CD4-positive, CD25-positive, alpha-beta regulatory T cell (primary cell): ENCODE data around the gene AKT1. TPM values are rescaled to one million over a fixed set of nuclear protein-coding genes. Genes with fewer than 3 reads are reported as not detected.

ENCODE experiments used
- ATAC-seq, 2 donors: fragments of 150-1000 bp; cut with Tn5 transposase; one replicate each; pipeline ENCODE4 v1.10.0; 2021; ENCODE audit warnings: low read depth in 2 of 2, moderate number of reproducible peaks in 2 of 2, moderate library complexity in 1 of 2
- DNase-seq, 3 donors: peaks; one replicate each; pipeline versions ENCODE4 v3.0.0 to v3.0.0-alpha.2; 2012 to 2022; ENCODE audit warnings: mixed read lengths in 1 of 3
- H3K27ac ChIP-seq: one replicate; pipeline ENCODE4 v1.7.0; 2013; ENCODE audit warnings: mild to moderate bottlenecking, low read length; ENCODE audit not compliant: insufficient read depth, poor library complexity, severe bottlenecking
- H3K27me3 ChIP-seq: one replicate; pipeline ENCODE4 v1.7.0; 2013; ENCODE audit warnings: low read length; ENCODE audit not compliant: control insufficient read depth, insufficient read depth
- H3K36me3 ChIP-seq: one replicate; pipeline ENCODE4 v1.7.0; 2013; ENCODE audit warnings: mild to moderate bottlenecking, low read length, moderate library complexity; ENCODE audit not compliant: control insufficient read depth, insufficient read depth
- H3K4me1 ChIP-seq: 2 replicates; pipeline ENCODE4 v1.7.0; 2013; ENCODE audit warnings: mild to moderate bottlenecking, low read length; ENCODE audit not compliant: insufficient read depth, control insufficient read depth, poor library complexity, severe bottlenecking
- H3K4me3 ChIP-seq: one replicate; pipeline ENCODE4 v1.7.0; 2013; ENCODE audit warnings: low read depth, mild to moderate bottlenecking, low read length, moderate library complexity
- H3K9me3 ChIP-seq, 2 experiments: 1 replicate in 1 of 2; 2 replicates in 1 of 2; pipeline ENCODE4 v1.7.0; 2013; ENCODE audit warnings: low read length in 2 of 2, mild to moderate bottlenecking in 1 of 2, moderate library complexity in 1 of 2; ENCODE audit not compliant: control insufficient read depth in 2 of 2
- H3K27ac Mint-ChIP-seq, 3 donors: one replicate each; pipeline ENCODE4 v1.8.0; 2020 to 2022; ENCODE audit warnings: mild to moderate bottlenecking in 3 of 3, mixed read lengths in 3 of 3, moderate library complexity in 2 of 3
- H3K27me3 Mint-ChIP-seq: one replicate; pipeline ENCODE4 v1.8.0; 2022; ENCODE audit warnings: mild to moderate bottlenecking, mixed read lengths
- H3K36me3 Mint-ChIP-seq: one replicate; pipeline ENCODE4 v1.8.0; 2020; ENCODE audit warnings: mixed read lengths
- H3K4me1 Mint-ChIP-seq, 4 donors: one replicate each; pipeline ENCODE4 v1.8.0; 2020 to 2022; ENCODE audit warnings: mixed read lengths in 4 of 4, mild to moderate bottlenecking in 1 of 4
- H3K4me3 Mint-ChIP-seq, 4 donors: one replicate each; pipeline ENCODE4 v1.8.0; 2020 to 2022; ENCODE audit warnings: mild to moderate bottlenecking in 4 of 4, mixed read lengths in 4 of 4, moderate library complexity in 3 of 4
- H3K9me3 Mint-ChIP-seq, 7 donors: one replicate each; pipeline ENCODE4 v1.8.0; 2020 to 2022; ENCODE audit warnings: mixed read lengths in 7 of 7, mild to moderate bottlenecking in 3 of 7, moderate library complexity in 2 of 7
- polyA plus RNA-seq, 4 donors: library from polyadenylated mRNA; unstranded; fragments of 300-500 nt; fragmentation: Illumina TruSeq; gene quantifications; one replicate each; pipeline ENCODE4 v1.2.3, GENCODE V29; 2021
- total RNA-seq: library from RNA; stranded (reverse); gene quantifications from one replicate; pipeline ENCODE4 v1.2.3, GENCODE V29; 2022

Gene AKT1
- total and polyA plus RNA-seq, 5 donors from 2014 or later: 6.3 to 86.0 (median 16.5) TPM

DNA sequence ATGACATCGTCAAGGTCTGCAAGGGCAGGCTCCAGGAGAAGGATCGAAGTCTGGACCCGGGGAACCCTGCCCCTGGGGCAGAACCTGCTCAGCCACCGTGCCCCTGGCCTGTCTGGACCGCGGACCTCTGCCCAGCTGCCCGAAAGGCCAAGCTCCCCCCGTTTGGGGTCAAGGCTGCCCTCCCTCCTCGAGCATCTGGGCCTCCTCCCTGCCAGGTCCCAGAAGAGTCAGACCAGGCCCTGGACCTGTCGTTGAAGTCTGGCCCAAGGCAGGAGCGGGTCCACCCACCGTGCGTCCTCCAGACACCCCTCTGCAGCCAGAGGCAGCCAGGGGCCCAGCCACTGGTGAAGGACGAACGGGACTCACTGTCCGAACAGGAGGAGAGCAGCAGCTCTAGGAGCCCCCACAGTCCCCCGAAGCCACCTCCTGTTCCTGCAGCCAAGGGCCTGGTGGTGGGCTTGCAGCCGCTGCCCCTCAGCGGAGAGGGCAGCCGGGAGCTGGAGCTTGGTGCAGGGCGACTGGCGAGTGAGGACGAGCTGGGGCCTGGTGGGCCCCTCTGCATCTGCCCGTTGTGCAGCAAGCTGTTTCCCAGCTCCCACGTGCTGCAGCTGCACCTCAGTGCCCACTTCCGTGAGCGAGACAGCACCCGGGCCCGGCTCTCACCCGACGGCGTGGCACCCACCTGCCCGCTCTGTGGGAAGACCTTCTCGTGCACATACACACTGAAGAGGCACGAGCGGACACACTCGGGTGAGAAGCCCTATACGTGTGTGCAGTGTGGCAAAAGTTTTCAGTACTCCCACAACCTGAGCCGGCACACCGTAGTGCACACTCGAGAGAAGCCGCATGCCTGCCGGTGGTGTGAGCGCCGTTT lies 6.2 kb upstream of the AKT1 start:
- no peak for ATAC-seq
- peak overlapping the region; percentile 43 for H3K4me3 ChIP-seq
- Mint-ChIP-seq H3K27me3 (no peaks in the 10 kb centered on the region), H3K4me1 (peaks cover 0 to 37% (median 7%) of the 10 kb centered on the region in 4 donors), H3K4me3 (peak overlapping the region; percentile 81 to 93 (median 87)), H3K36me3 (no peaks in the 10 kb centered on the region), H3K9me3 (no peaks in the 10 kb centered on the region), H3K27ac (peak overlapping the region in 1 of 3 donors; percentile 82)
- H3K27me3 ChIP-seq: no peaks in the 10 kb centered on the region
- H3K9me3 ChIP-seq: no peaks in the 10 kb centered on the region
- peak overlapping the region; percentile 57 for H3K27ac ChIP-seq
- DNase-seq: no peak
- H3K36me3 ChIP-seq: no peaks in the 10 kb centered on the region
- peaks cover 20% of the 10 kb centered on the region for H3K4me1 ChIP-seq

DNA sequence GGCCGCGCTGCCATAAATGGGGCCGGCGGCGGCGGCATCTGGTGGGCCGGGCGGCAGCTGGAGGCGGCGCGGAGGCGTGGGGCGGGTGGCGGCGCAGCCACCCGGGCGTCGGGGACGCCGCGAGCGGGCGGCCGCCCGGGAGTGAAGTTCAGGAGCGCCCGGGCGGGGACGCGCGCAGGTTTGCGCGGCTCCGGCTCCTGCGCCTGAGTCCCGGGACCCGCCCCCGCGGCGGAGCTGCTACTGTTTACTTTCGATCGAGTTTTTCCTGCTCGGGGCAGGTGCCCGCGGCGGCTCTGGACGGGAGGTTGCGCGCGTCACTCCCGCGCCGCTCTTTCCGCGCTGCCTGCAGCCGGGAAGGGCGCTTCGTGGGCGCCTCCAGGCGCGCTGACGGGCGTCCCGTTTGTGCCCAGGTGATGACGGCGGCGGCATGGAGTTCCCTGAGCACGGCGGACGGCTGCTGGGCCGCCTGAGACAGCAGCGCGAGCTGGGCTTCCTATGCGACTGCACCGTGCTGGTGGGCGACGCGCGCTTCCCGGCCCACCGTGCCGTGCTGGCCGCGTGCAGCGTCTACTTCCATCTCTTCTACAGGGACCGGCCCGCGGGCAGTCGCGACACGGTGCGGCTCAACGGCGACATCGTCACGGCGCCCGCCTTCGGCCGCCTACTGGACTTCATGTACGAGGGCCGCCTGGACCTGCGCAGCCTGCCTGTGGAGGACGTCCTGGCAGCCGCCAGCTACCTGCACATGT lies 5.4 kb upstream of the AKT1 start, which contains the start of gene ZBTB42:
Gene ZBTB42 (plus strand): TSS at position 331 of the 749 bp plus-strand sequence. CDS start 97 bp downstream, at position 428.
- peaks cover 0 to 44% (median 6%) of the 10 kb centered on the region in 4 donors for H3K4me1 Mint-ChIP-seq

DNA sequence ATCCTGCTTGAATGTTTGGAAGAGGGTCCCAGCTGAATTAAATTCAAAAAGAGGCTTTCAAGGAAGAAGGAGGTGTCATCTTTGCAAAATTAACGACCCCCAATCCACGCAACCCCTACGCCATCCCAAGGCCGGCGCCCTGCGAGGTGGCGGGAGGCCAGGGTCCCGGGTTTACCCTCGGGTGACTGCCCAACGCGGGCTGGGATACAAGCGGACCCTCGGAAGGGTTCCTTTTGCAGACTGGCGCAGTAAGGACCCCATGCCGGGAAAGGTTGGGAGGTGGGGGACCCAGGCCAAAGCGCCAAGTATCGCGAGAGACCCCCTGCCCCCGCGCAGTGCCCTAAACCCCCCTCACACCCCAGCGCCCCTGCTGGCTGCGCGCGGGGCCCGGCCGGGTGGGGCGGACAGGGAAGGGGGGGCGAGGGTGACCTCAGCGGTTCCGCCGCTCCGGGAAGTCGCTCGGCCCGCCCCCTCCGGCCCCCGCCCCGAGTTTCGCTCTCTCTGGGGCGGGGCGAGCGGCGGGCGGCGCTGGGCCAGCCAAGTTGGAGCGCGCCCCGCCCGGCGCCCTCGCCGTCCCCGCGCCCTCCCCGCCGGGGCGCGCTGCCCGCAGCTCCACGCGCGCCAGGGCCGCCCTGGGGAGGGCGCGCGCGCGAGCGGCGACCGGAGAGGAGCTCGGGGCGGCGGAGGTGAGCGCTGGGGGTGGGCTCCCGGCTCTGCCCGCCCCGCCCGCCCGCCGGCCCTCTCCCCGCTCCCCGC lies 4.6 kb upstream of the AKT1 start:
- peak; percentile 75 to 86 (median 76) for DNase-seq
- no peaks in the 10 kb centered on the region for H3K36me3 ChIP-seq
- no peak overlapping the region for H3K4me3 ChIP-seq
- ATAC-seq: peak; percentile 72 to 73
- peaks cover 0 to 45% (median 6%) of the 10 kb centered on the region in 4 donors for H3K4me1 Mint-ChIP-seq
- no peaks in the 10 kb centered on the region for H3K27me3 ChIP-seq
- peak overlapping the region; percentile 61 to 93 (median 67) for H3K4me3 Mint-ChIP-seq
- H3K27me3 Mint-ChIP-seq: no peaks in the 10 kb centered on the region
- H3K27ac ChIP-seq: peak overlapping the region; percentile 74
- peaks cover 31% of the 10 kb centered on the region for H3K4me1 ChIP-seq
- H3K27ac Mint-ChIP-seq: peak overlapping the region; percentile 73 to 88 (median 86)
- H3K9me3 ChIP-seq: no peaks in the 10 kb centered on the region
- no peaks in the 10 kb centered on the region for H3K9me3 Mint-ChIP-seq
- H3K36me3 Mint-ChIP-seq: no peaks in the 10 kb centered on the region

More for the DNA sequence above, 5.4 kb upstream of the AKT1 start, which contains the start of gene ZBTB42:
- peak within 1 kb of the TSS; percentile 74 for H3K27ac ChIP-seq
- peak; percentile 62 to 76 (median 68) for DNase-seq
- H3K36me3 ChIP-seq: no peaks in the 10 kb centered on the region
- ATAC-seq: peak; percentile 42 to 46
- H3K4me3 ChIP-seq: peak within 1 kb of the TSS; percentile 43
- H3K9me3 ChIP-seq: no peaks in the 10 kb centered on the region
- H3K4me1 ChIP-seq: peaks cover 28% of the 10 kb centered on the region
- peak within 1 kb of the TSS; percentile 73 to 88 (median 86) for H3K27ac Mint-ChIP-seq
- H3K27me3 Mint-ChIP-seq: no peaks in the 10 kb centered on the region
- H3K4me3 Mint-ChIP-seq: peak within 1 kb of the TSS; percentile 84 to 93 (median 92)
- H3K36me3 Mint-ChIP-seq: no peaks in the 10 kb centered on the region
- H3K27me3 ChIP-seq: no peaks in the 10 kb centered on the region
- H3K9me3 Mint-ChIP-seq: no peaks in the 10 kb centered on the region

DNA sequence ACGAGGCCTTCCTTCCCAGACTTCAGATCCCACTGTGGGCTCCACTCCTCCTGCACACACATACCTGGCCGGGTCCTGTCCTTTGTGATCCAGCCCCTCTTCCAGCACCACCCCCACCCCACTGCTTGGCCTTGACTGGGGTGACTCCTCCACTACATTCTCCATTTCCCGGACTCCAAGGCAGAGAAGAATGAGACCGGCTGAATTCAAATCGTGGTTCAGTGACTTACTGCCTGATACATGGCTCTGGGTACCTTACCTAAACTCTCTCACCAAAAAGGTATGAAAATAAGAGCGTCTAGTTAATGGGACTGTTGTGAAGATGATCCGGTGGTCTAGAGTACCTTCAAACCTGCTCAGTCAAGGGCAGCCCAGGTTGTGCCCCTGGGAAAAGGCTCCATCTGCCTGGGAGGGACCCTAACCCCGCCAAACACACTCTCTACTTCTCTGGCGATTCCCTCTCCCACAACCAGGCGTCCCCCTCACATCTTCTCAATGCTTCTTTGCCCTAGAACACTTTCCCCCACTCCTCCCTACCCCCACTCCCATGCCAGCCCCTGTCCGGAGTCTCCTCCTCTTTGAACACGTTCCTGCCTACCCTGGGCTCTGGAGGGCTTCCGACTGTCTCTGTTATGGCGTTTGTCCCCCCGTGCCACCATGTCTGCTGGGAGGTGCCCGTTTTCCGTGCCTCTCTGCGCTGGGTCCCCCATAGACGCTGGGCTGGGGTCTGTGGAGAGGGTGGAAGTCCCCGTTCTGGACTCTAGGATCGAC lies 3.9 kb upstream of the AKT1 start:
- DNase-seq (peak in 1 of 3 donors; percentile 27), ATAC-seq (no peak)
- H3K4me1 ChIP-seq: peaks cover 35% of the 10 kb centered on the region
- H3K27ac ChIP-seq: peak overlapping the region; percentile 74
- Mint-ChIP-seq H3K36me3 (no peaks in the 10 kb centered on the region), H3K27me3 (no peaks in the 10 kb centered on the region), H3K9me3 (no peaks in the 10 kb centered on the region), H3K4me1 (peaks cover 0 to 47% (median 8%) of the 10 kb centered on the region in 4 donors), H3K27ac (peak overlapping the region; percentile 73 to 88 (median 86)), H3K4me3 (peak overlapping the region; percentile 61 to 93 (median 67))
- no peaks in the 10 kb centered on the region for H3K27me3 ChIP-seq
- no peaks in the 10 kb centered on the region for H3K36me3 ChIP-seq
- no peak overlapping the region for H3K4me3 ChIP-seq
- H3K9me3 ChIP-seq: no peaks in the 10 kb centered on the region

DNA sequence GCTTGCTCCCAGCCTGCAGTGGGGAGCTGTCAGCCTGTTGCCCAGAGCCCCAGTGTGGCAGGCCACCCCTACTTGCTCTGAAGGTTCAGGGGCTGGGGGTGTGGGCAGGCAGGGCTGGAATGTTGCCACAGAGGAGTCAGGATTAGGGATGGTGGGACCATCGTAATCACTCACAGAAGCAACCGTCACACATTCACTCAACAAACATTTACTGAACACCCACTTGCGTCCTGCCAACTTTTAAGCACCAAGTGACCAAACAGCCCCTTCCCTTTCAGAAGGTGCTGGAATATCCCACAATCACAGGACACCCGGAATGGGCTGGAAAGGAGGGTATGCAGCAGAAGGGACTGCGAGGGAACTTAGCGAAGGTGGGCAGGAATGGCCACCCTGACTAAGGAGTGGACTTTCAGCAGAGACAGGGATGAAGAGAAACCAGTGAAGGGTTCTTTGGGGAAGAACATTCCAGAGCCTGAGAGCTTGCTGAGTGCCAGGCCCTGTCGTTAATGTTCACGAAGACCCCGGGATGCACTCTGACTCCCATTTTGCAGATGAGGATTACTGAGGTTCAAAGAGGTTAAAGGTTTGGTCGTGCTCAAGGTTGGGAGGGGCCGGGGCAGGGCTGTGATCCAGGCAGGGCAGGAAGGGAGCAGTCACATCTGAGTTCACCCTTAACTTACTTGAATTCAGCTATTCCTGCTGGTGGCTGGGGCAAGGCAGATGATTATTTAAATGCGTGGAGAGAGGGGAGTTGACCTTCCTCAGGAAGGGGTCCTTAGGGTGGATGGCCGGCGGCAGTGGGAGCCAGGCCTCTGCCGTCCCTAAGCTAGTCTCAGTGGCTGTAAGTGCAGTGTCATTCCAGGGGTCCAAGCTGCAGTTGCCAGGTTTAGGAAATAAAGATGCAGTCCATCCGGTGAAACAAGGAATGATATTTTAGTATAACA lies 3.0 kb upstream of the AKT1 start:
- Histone ChIP-seq H3K27ac (no peak overlapping the region), H3K36me3 (no peaks in the 10 kb centered on the region), H3K27me3 (no peaks in the 10 kb centered on the region), H3K4me1 (peaks cover 44% of the 10 kb centered on the region), H3K9me3 (no peaks in the 10 kb centered on the region), H3K4me3 (no peak overlapping the region)
- H3K27me3 Mint-ChIP-seq: no peaks in the 10 kb centered on the region
- H3K36me3 Mint-ChIP-seq: no peaks in the 10 kb centered on the region
- DNase-seq (peak in 1 of 3 donors; percentile 20), ATAC-seq (no peak)
- peak overlapping the region; percentile 61 to 93 (median 72) for H3K4me3 Mint-ChIP-seq
- peaks cover 0 to 51% (median 12%) of the 10 kb centered on the region in 4 donors for H3K4me1 Mint-ChIP-seq
- H3K27ac Mint-ChIP-seq: peak overlapping the region; percentile 16 to 88 (median 73)
- no peaks in the 10 kb centered on the region for H3K9me3 Mint-ChIP-seq
